ENCODE results near the gene TMCC2.

The TMCC2 gene

DNA sequence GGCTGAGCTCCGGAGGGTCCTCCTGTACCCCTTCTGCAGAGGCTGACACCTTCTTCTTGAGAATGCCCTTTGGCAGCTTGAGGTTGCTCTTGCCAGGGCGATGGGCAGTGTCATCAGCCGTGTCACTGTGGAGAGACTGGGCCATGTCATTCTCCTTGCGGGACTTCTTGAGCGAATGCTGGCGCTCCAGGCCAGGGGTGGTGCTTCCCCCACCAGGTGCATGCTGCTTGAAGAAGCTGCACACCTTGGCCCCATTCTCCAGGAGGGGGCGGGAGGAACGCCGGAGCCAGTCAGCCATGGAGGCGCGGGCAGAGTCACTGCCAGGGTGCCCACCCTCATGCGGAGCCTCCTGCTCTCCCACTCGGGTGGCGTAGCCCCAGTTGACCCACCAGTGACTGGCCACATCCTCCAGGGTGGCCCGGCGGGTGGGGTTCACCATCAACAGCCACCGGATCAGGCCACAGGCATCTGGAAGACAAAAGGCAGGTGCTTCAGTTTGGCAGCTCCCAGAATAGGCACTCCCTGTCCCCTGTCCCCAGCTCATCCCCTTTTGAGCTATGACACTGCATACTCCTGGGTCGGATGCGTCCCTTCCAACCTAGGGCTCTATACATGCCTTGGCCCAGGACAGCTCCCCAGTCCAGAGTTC, 76.4 kb downstream of the TMCC2 start:
- DNase-seq (ENCODE audit: low read depth), result no peak

DNA sequence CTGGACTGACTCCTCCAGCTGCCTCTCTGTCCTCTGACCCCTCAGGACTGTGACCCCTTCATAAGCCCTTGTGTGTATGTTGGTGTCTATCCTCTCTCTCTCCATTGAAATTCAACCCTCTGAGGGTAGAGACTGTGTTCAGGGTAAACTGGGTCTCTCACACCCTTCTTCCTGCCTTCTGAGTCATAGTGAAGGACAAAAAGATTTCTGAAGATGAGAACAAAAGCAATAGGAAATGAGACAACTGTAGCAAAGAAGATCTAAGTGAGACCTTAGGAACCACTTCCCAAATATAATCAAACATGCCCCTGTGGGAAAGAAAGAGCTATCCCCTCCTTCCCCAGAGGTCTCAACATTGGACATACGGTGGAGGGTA, 76.9 kb downstream of the TMCC2 start:
- DNase-seq (ENCODE audit: low read depth), result no peak

DNA sequence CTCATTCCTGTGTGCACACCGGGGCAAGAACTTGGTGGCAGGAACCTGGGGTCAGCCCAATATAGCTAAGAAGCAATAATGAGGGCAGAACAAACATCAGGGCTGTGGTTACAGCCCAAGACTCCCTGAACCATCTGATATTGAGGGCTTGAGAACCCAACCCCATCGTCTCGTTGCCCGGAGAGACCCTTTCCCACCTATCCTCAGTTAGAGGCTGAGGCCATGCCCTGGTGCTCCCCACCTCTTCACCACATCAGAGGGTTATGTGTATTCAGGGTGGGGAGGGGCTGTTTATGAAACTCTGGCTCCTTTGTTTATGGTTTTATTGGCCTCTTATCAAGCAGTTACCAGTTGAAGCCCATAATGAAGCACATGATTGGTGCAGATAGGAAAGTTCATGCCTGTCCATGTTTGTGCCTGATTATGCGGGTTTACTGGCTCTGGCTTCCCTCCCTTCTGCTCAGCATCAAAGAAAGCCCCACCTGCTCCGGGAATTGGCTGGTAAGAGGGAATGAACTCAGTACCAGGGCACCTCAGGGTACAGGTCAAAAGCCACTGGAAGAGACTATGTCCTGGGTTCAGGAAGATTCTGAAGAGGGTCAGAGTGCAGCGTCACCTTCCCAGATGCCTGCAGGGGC, 79.3 kb downstream of the TMCC2 start:
- no peak for DNase-seq (ENCODE audit: low read depth)

DNA sequence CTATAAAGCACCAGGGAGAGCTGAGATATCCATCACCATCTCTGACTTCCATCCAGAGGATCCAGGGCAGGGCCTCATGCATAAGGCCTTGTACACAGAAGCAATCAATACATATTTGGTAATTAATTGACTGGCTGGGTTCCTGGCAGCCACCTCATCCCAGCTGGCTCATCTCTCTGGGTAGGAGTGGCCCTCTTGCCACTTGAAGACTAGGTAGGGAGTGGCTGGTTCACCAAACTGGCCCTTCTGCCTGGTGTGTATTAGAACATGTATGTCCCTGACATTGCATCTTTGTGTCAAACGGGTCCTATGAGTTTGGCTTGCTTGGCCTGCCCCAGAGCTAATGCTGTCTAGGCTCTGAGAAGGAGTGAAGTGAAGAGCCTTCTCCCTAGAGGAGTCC, 82.0 kb downstream of the TMCC2 start:
- no peak for DNase-seq (ENCODE audit: low read depth)

- DNase-seq (ENCODE audit: low read depth), result no peak
These were observed 83.4 kb downstream of the TMCC2 start for GRCh38 chr1:205310976-205311704.

- no peak for DNase-seq (ENCODE audit: low read depth)
These were observed 85.3 kb downstream of the TMCC2 start for GRCh38 chr1:205312866-205313562.

GRCh38 chr1:205313563-205314308, 86.0 kb downstream of the TMCC2 start:
- DNase-seq (ENCODE audit: low read depth), result peak; percentile 41

- DNase-seq (ENCODE audit: low read depth), result no peak
These were observed 87.4 kb downstream of the TMCC2 start for GRCh38 chr1:205315008-205315618.

DNA sequence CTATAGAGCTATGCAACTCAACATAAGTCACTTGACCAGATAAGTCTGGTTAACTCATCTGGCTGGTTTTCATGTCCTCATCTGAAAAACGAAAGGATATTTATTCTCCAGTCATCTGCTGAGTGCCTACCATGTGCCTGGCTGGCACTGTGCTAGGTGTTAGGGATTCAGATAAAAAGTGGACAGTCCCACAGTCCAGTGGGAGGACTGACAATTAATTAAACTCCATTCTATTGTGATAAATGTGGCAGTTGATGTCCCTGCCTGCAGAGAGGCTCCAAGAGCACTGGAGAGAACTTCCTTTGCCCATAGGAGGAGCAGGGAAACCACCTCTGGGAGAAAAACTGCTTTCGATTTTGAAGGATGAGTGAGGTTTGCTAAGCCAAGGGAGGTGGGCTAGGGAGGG, 88.4 kb downstream of the TMCC2 start:
- DNase-seq (ENCODE audit: low read depth), result no peak

- no peak for DNase-seq (ENCODE audit: low read depth)
These were observed 89.7 kb downstream of the TMCC2 start for GRCh38 chr1:205317311-205317917.

DNA sequence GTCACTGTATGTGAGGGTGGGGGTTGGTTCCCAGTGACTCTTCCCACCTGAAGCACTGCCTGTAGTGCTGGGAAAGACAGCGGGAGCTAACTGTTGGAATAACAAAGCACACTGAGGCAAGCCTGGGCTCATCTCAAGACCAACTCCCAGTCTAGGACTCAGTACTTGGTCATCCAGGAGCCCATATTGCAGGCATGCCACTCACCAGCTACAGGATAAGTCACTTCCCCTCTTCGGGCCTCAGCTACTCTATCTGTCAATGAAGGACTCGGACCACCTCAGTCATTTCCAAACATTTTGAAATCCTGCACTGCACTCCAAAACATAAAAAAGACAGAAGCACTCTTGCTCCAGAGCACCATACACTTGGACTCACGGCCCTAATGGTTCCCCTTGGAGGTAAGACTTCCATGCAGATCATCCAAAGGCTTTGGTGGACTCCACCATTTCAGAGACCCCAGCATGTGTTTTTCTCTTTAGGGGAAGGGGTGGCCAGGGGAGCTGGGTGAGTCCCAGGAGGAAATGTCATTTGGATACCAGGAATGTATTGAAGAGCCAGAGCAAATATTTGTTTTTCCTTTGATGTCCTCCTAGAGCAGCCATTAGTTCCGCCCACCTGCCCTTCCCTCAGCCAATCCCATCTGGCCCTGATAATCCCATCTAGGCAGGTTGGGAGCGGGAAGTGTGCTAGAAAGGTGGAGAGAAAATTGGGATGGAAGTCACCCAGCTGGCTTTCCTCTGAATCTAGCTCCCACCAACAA, 90.7 kb downstream of the TMCC2 start:
- no peak for DNase-seq (ENCODE audit: low read depth)

DNA sequence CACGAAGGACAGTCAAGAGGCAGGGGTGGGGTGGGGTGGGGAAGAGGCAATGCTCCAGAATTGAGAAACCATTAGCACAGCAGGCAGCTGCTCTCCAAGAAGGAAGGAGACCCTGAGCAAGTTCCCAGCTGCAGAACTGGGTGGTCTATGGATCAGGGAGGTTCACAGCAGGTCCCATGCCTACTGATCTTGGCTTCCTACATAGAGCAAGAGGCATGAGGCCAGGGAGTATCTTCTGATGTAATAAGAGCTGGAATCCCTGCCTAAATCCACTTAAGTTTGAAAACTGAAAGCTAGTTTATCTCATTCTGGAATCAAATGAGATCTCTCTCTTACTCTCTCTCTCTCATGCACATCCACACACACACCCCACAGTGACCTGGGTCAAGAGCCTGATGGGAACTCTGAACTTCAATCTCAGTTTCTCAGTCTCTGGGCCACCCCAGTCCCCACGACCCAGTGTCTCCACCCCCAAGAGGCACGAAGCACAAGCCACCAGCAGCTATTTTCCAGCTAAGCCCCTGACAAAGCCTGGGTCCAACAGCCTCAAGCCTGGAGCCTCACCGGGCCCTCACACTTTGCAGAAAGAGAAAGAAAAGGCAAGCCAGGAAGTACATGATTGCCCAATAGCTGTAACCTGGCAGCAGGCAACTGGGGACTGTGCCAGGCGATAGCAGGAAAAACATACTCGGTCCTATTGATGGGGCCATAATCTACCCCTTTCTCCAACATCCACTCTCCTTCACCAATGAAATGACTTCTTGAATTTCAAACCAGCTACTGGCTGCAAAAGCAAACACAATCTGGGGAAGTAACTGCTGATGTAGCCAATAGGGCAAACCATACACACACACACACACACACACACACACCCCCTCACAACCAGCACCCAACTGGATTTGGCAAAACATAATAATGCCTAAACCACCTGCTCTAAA, 91.6 kb downstream of the TMCC2 start:
- peak; percentile 77 for DNase-seq (ENCODE audit: low read depth)

DNA sequence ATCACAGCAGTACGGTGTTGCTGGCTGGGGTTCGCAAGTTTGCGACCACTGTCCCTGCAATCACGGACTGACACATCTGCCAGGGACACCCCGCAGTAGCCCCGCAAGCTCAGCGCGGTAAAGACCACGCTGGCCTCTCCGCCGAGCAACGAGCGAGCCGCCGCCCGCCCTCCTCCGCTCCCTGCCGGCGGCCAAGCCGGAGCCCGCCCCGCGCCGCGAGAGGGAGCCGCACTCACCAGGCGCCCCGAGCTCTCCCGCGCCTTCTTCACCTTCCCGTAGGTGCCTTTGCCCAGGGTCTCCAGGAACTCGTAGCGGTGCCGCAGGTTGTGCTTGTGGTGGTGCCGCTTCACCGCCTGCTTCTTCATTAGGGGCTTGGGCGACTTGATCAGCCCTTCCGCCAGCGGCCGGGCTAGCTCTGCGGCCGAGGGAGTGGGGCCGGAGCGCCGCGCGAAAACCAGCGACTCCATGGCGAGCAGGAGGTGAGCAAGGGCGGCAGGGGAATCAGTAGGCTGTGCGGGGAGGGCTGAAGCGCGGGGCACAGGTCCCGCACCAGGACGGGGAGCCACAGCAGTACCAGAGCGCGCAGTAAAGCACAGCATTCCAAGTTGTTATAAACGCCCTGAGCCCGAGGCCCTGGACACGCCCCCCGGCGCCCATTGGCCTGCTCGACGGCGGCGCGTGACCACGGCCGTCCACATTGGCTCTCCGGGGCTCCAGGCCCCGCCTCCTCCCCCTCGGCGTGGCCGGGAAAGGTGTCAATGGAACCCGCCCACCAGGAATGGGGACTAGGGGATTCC, 93.6 kb downstream of the TMCC2 start, which contains the start of gene NUAK2:
Gene NUAK2, minus strand, starts transcription at position 584 of the 797 bp plus-strand sequence. Its CDS starts 117 bp downstream, at position 467.
- DNase-seq (ENCODE audit: low read depth), result peak; percentile 71

GRCh38 chr1:205321959-205322283, 94.2 kb downstream of the TMCC2 start:
- DNase-seq (ENCODE audit: low read depth), result no peak
